Smooth muscle cell (in vitro differentiated cells): ENCODE results near the gene UTS2R. TPM values are rescaled to one million over a fixed set of nuclear protein-coding genes. Genes with fewer than 3 reads are reported as not detected.
"Not testable (repeated sequence)": the region's sequence is repeated elsewhere in the genome, so short reads cannot be mapped to it uniquely, and the experiment has no call there.

Experiments used
- DNase-seq: peaks from one replicate; lab custom pipeline; 2025; ENCODE audit not compliant: unreplicated experiment; lab: John Stamatoyannopoulos, UW
- H2AFZ ChIP-seq: fragments of 200-600 bp; sonication (generic); 2 replicates; pipeline ENCODE4 v1.6.0; 2016; ENCODE audit warnings: antibody characterized with exemption, low read depth, mild to moderate bottlenecking
- H3F3A ChIP-seq: fragments of 200-600 bp; sonication (generic); 2 replicates; pipeline ENCODE4 v1.6.0; 2017; ENCODE audit warnings: antibody characterized with exemption, low read depth
- H3K27ac ChIP-seq: fragments of 200-600 bp; sonication (generic); 2 replicates; pipeline ENCODE4 v1.5.1; 2016; ENCODE audit warnings: low read depth, mild to moderate bottlenecking
- H3K27me3 ChIP-seq: fragments of 200-600 bp; sonication (generic); 2 replicates; pipeline ENCODE4 v1.6.1; 2016; ENCODE audit warnings: low read depth, mild to moderate bottlenecking
- H3K36me3 ChIP-seq: fragments of 200-600 bp; sonication (generic); 2 replicates; pipeline ENCODE4 v1.5.1; 2016; ENCODE audit warnings: low read depth
- H3K4me1 ChIP-seq: fragments of 200-600 bp; sonication (generic); 2 replicates; pipeline ENCODE4 v1.5.1; 2016; ENCODE audit warnings: low read depth
- H3K4me2 ChIP-seq: fragments of 200-600 bp; sonication (generic); 2 replicates; pipeline ENCODE4 v1.6.0; 2016; ENCODE audit warnings: mild to moderate bottlenecking
- H3K4me3 ChIP-seq: fragments of 200-600 bp; sonication (generic); 2 replicates; pipeline ENCODE4 v1.5.1; 2016; ENCODE audit warnings: mild to moderate bottlenecking
- H3K79me2 ChIP-seq: fragments of 200-600 bp; sonication (generic); 2 replicates; pipeline ENCODE4 v1.6.0; 2016; ENCODE audit warnings: low read depth, mild to moderate bottlenecking
- H3K9ac ChIP-seq: fragments of 200-600 bp; sonication (generic); 2 replicates; pipeline ENCODE4 v1.6.0; 2016; ENCODE audit warnings: low read depth
- H3K9me3 ChIP-seq: fragments of 200-600 bp; sonication (generic); replicated peaks from 2 replicates; pipeline ENCODE4 v1.5.1; 2016; ENCODE audit warnings: low read depth
- H4K20me1 ChIP-seq: fragments of 200-600 bp; sonication (generic); 2 replicates; pipeline ENCODE4 v1.6.0; 2016; ENCODE audit warnings: low read depth
- CTCF ChIP-seq: fragments of 200-600 bp; sonication (generic); IDR thresholded peaks from 2 replicates; pipeline ENCODE4 v1.5.1; 2017; ENCODE audit warnings: borderline replicate concordance, mild to moderate bottlenecking, antibody characterized with exemption; ENCODE audit not compliant: insufficient read depth, poor library complexity, severe bottlenecking
- WGBS: methylation state at CpG from one replicate; pipeline ENCODE4 v1.1.7; 2016; ENCODE audit warnings: low lambda C conversion rate; 5-methylcytosine and 5-hydroxymethylcytosine counted together
- polyA plus RNA-seq: library from polyadenylated mRNA; unstranded; fragments of >200 nt; fragmentation: Nextera tagmentation; extraction: Ambion mirVana; gene quantifications from 2 replicates; pipeline ENCODE4 v1.2.1, GENCODE V29; 2016
- total RNA-seq: library from RNA; depleted of rRNA; stranded (reverse); fragments of >200 nt; gene quantifications from 2 replicates; pipeline ENCODE4 v1.2.3, GENCODE V29; 2014

The UTS2R gene
- total and polyA plus RNA-seq, 2 experiments from 2014 or later = not detected

GRCh38 chr17:82376042-82376730 lies 4.6 kb downstream of the UTS2R start:
- Histone ChIP-seq H3K36me3 (no peaks in the 10 kb centered on the region), H2AFZ (no peak overlapping the region), H3K4me3 (no peak overlapping the region), H3K9me3 (no peaks in the 10 kb centered on the region), H3K9ac (no peak overlapping the region), H3K27ac (no peak overlapping the region), H4K20me1 (no peaks in the 10 kb centered on the region), H3K4me2 (no peak overlapping the region), H3K79me2 (no peaks in the 10 kb centered on the region), H3K4me1 (no peaks in the 10 kb centered on the region), H3K27me3 (peaks cover 26% of the 10 kb centered on the region), H3F3A (no peaks in the 10 kb centered on the region)
- TF ChIP-seq CTCF = no peak
- whole genome bisulfite sequencing = 86% methylated on average over 15 of the region's 16 CpGs
- no peak for DNase-seq

- not testable (repeated sequence) for H4K20me1 ChIP-seq, H3K4me1 ChIP-seq, H3K9me3 ChIP-seq, H2AFZ ChIP-seq, H3K9ac ChIP-seq, H3K4me3 ChIP-seq, H3K79me2 ChIP-seq, H3F3A ChIP-seq, H3K27ac ChIP-seq, H3K36me3 ChIP-seq, H3K4me2 ChIP-seq, DNase-seq
- 65% methylated on average over 3 of the region's 5 CpGs for WGBS
- H3K27me3 ChIP-seq = peaks cover 14% of the 10 kb centered on the region
Observed at GRCh38 chr17:82377294-82377693, 5.7 kb downstream of the UTS2R start.

GRCh38 chr17:82377924-82378740 lies 6.6 kb downstream of the UTS2R start:
- H4K20me1 ChIP-seq = no peaks in the 10 kb centered on the region
- no peaks in the 10 kb centered on the region for H3K4me1 ChIP-seq
- no peak overlapping the region for H3K27ac ChIP-seq
- H3K27me3 ChIP-seq = peaks cover 6% of the 10 kb centered on the region
- H2AFZ ChIP-seq = no peak overlapping the region
- no peak overlapping the region for H3K4me3 ChIP-seq
- no peaks in the 10 kb centered on the region for H3K36me3 ChIP-seq
- 92% methylated on average over 28 of the region's 31 CpGs for WGBS
- H3K4me2 ChIP-seq = no peak overlapping the region
- DNase-seq = no peak
- no peaks in the 10 kb centered on the region for H3K79me2 ChIP-seq
- H3K9me3 ChIP-seq = no peaks in the 10 kb centered on the region
- no peak overlapping the region for H3K9ac ChIP-seq
- TF ChIP-seq CTCF = no peak
- no peaks in the 10 kb centered on the region for H3F3A ChIP-seq

- Histone ChIP-seq H2AFZ (no peak overlapping the region), H4K20me1 (no peaks in the 10 kb centered on the region), H3K4me3 (no peak overlapping the region), H3K4me1 (no peaks in the 10 kb centered on the region), H3K9ac (no peak overlapping the region), H3F3A (no peaks in the 10 kb centered on the region), H3K9me3 (no peaks in the 10 kb centered on the region), H3K27ac (no peak overlapping the region), H3K27me3 (peaks cover 2% of the 10 kb centered on the region), H3K4me2 (no peak overlapping the region), H3K79me2 (no peaks in the 10 kb centered on the region), H3K36me3 (no peaks in the 10 kb centered on the region)
- 88% methylated on average over 10 of the region's 10 CpGs for WGBS
- DNase-seq = no peak
- no peak for TF ChIP-seq CTCF
Observed at GRCh38 chr17:82378741-82379021, 7.1 kb downstream of the UTS2R start.
